GM12878 (cell line): ENCODE data around the gene GINS2. TPM values are rescaled to one million over a fixed set of nuclear protein-coding genes. Genes with fewer than 3 reads are reported as not detected.

ENCODE experiments used
- ATAC-seq: fragments of 200-7000 bp; cut with Tn5 transposase; 3 replicates; pipeline ENCODE4 v1.9.1; 2020; ENCODE audit warnings: mild to moderate bottlenecking, moderate library complexity
- BruUV-seq: library from RNA; stranded (reverse); fragments of 400-500 nt; replicated peaks from 2 replicates; lab custom pipeline; 2021; lab: Mats Ljungman, UMichigan
- CTCF ChIA-PET: fragments of 300-600 bp; sonication (Branson Sonifier 250); formaldehyde crosslinking; extraction: SDS; loops from one replicate; lab custom pipeline; 2021; ENCODE audit warnings: inconsistent platforms; lab: Yijun Ruan, JAX
- POLR2A ChIA-PET: fragments of 350-600 bp; formaldehyde crosslinking; extraction: SDS; loops from one replicate; lab custom pipeline; 2021; ENCODE audit warnings: inconsistent platforms; lab: Charles Lee
- RAD21 ChIA-PET: fragments of 300-600 bp; sonication (Branson Sonifier 250); formaldehyde crosslinking; loops from one replicate; lab custom pipeline; 2023; ENCODE audit warnings: antibody characterized with exemption; ENCODE audit not compliant: unreplicated experiment; lab: Charles Lee
- SMC1A ChIA-PET: fragments of 300-600 bp; sonication (Branson Sonifier 250); formaldehyde crosslinking; loops from one replicate; lab custom pipeline; 2023; ENCODE audit not compliant: unreplicated experiment, uncharacterized antibody; lab: Charles Lee
- DNase-seq: peaks from one replicate; pipeline ENCODE4 v3.0.0-alpha.2; 2011; ENCODE audit warnings: low read depth, low spot score
- FAIRE-seq: peaks from 3 replicates; lab custom pipeline; 2011; peaks lifted over from hg19 to GRCh38; lab: Jason Lieb, UNC
- H2AFZ ChIP-seq: 2 replicates; pipeline ENCODE4 v1.6.0; 2011; ENCODE audit warnings: low read depth, low read length, control low read depth; ENCODE audit not compliant: control insufficient read depth
- H3K27ac ChIP-seq: 2 replicates; pipeline ENCODE4 v1.5.1; 2011; ENCODE audit warnings: control low read depth; ENCODE audit not compliant: control insufficient read depth, insufficient read depth
- H3K27me3 ChIP-seq, 2 experiments: replicated peaks in 1 of 2; 2 replicates each; pipeline versions ENCODE4 v1.6.0 to v1.6.1; 2011; ENCODE audit warnings: low read length in 1 of 2; ENCODE audit not compliant: control insufficient read depth in 2 of 2, insufficient read depth in 2 of 2
- H3K36me3 ChIP-seq, 2 experiments: 2 replicates each; pipeline ENCODE4 v1.5.1; 2011; ENCODE audit warnings: low read length in 1 of 2; ENCODE audit not compliant: control insufficient read depth in 2 of 2, insufficient read depth in 2 of 2
- H3K4me1 ChIP-seq: 2 replicates; pipeline ENCODE4 v1.6.1; 2011; ENCODE audit warnings: mild to moderate bottlenecking, low read length, moderate library complexity, mixed read lengths; ENCODE audit not compliant: control insufficient read depth, insufficient read depth
- H3K4me2 ChIP-seq: 2 replicates; pipeline ENCODE4 v1.6.0; 2011; ENCODE audit warnings: control low read depth; ENCODE audit not compliant: control insufficient read depth, insufficient read depth
- H3K4me3 ChIP-seq: fragments of 200-600 bp; sonication (generic); 2 replicates; pipeline ENCODE4 v1.5.1; 2016
- H3K79me2 ChIP-seq: 2 replicates; pipeline ENCODE4 v1.6.0; 2011; ENCODE audit warnings: low read length; ENCODE audit not compliant: control insufficient read depth, insufficient read depth
- H3K9ac ChIP-seq: 2 replicates; pipeline ENCODE4 v1.8.0; 2011; ENCODE audit warnings: low read length, control low read depth, mixed read lengths; ENCODE audit not compliant: control insufficient read depth, insufficient read depth
- H3K9me3 ChIP-seq: replicated peaks from 3 replicates; pipeline ENCODE4 v1.5.1; 2011; ENCODE audit warnings: mild to moderate bottlenecking, low read length; ENCODE audit not compliant: control insufficient read depth, insufficient read depth
- H4K20me1 ChIP-seq: 2 replicates; pipeline ENCODE4 v1.6.0; 2011; ENCODE audit not compliant: control insufficient read depth, insufficient read depth
- BCL11A ChIP-seq: IDR thresholded peaks from 2 replicates; pipeline ENCODE4 v1.6.1; 2011; ENCODE audit warnings: low read depth, low read length
- IRF4 ChIP-seq: IDR thresholded peaks from 2 replicates; pipeline ENCODE4 v1.6.1; 2011; ENCODE audit warnings: low read depth, low read length
- KDM1A ChIP-seq: fragments of 200-600 bp; sonication (generic); IDR thresholded peaks from 2 replicates; pipeline ENCODE4 v1.6.1; 2016; ENCODE audit warnings: borderline replicate concordance
- MTA3 ChIP-seq: IDR thresholded peaks from 2 replicates; pipeline ENCODE4 v1.6.1; 2012; ENCODE audit warnings: low read length, inconsistent platforms, borderline replicate concordance
- NFXL1 ChIP-seq: fragments of 450-650 bp; IDR thresholded peaks from 2 replicates; pipeline ENCODE4 v1.6.1; 2017; ENCODE audit warnings: antibody characterized with exemption, mild to moderate bottlenecking, borderline replicate concordance
- NFYA ChIP-seq: IDR thresholded peaks from 2 replicates; pipeline ENCODE4 v1.6.1; 2011; ENCODE audit warnings: low read depth, mild to moderate bottlenecking, low read length, improper control_type of control experiment, borderline replicate concordance
- RELA ChIP-seq: fragments of 450-650 bp; IDR thresholded peaks from 2 replicates; pipeline ENCODE4 v1.8.0; 2014; ENCODE audit warnings: borderline replicate concordance; ENCODE audit not compliant: partially characterized antibody
- RUNX3 ChIP-seq: IDR thresholded peaks from 2 replicates; pipeline ENCODE4 v1.6.1; 2012; ENCODE audit warnings: low read length, inconsistent platforms
- SIX5 ChIP-seq: IDR thresholded peaks from 2 replicates; pipeline ENCODE4 v1.6.1; 2011; ENCODE audit warnings: mild to moderate bottlenecking, low read depth, low read length, moderate library complexity; ENCODE audit not compliant: severe bottlenecking
- SUZ12 ChIP-seq: fragments of 200-600 bp; sonication (generic); IDR thresholded peaks from one replicate; pipeline ENCODE4 v1.6.1; 2018; ENCODE audit warnings: antibody characterized with exemption, mild to moderate bottlenecking; ENCODE audit not compliant: unreplicated experiment
- YBX1 ChIP-seq: fragments of 450-650 bp; IDR thresholded peaks from 2 replicates; pipeline ENCODE4 v1.6.1; 2016; ENCODE audit warnings: antibody characterized with exemption
- ZBED1 ChIP-seq: IDR thresholded peaks from 2 replicates; pipeline ENCODE4 v1.6.1; 2016; ENCODE audit warnings: borderline replicate concordance
- ZNF622 ChIP-seq: fragments of 450-650 bp; IDR thresholded peaks from 2 replicates; pipeline ENCODE4 v1.6.1; 2017; ENCODE audit warnings: mild to moderate bottlenecking, inconsistent platforms
- ZSCAN29 ChIP-seq: fragments of 450-650 bp; IDR thresholded peaks from 2 replicates; pipeline ENCODE4 v1.6.1; 2017; ENCODE audit warnings: mild to moderate bottlenecking, moderate library complexity
- WGBS: methylation state at CpG from one replicate; pipeline ENCODE4 v1.1.6; 2016; ENCODE audit warnings: low lambda C conversion rate; ENCODE audit not compliant: insufficient replicate concordance, insufficient coverage; ENCODE audit errors: missing lambda C conversion rate; 5-methylcytosine and 5-hydroxymethylcytosine counted together
- in situ Hi-C: fragments of 300-500 bp; cut with MboI; formaldehyde crosslinking; loops from 9 replicates; pipeline ENCODE4 v1.14.3; 2018; ENCODE audit warnings: mixed read lengths
- intact Hi-C: fragments of 100-400 bp; cut with micrococcal nuclease; formaldehyde crosslinking; loops from one replicate; pipeline ENCODE4 v1.14.2; 2022; ENCODE audit not compliant: unreplicated experiment
- polyA plus RNA-seq, 11 experiments: library from polyadenylated mRNA; depleted of rRNA in 4 of 11; unstranded in 6 of 11; stranded (reverse) in 5 of 11; fragments of >200 nt; fragmentation: Nextera tagmentation in 4 of 11; fragmentation: Illumina TruSeq in 1 of 11; extraction: Ambion mirVana in 4 of 11; extraction: Trizol in 1 of 11; gene quantifications; 1 replicate in 1 of 11; 2 replicates in 10 of 11; pipeline versions ENCODE4 v1.2.1 to v1.2.3, GENCODE V29; 2011 to 2016; ENCODE audit warnings: inconsistent platforms in 2 of 11, missing spikeins in 2 of 11, low read depth in 1 of 11
- total RNA-seq, 4 experiments: library from RNA; depleted of rRNA in 3 of 4; stranded (reverse); fragments of >200 nt in 3 of 4; fragmentation: Illumina TruSeq in 1 of 4; extraction: Trizol in 1 of 4; gene quantifications; 2 replicates each; pipeline versions ENCODE4 v1.2.1 to v1.2.3, GENCODE V29; 2013 to 2021
- TF ChIP-seq, protein P1 (sequence below): fragments of 450-650 bp; IDR thresholded peaks from 2 replicates; pipeline ENCODE4 v1.6.1; 2017; ENCODE audit warnings: borderline replicate concordance

Gene GINS2
- total and polyA plus RNA-seq, 10 of the 15 experiments (the other 5 are each of a cell fraction or from before 2014, with no cell fraction given), result 42.7 to 90.8 (median 57.0) TPM

GRCh38 chr16:85648070-85648714, 40.6 kb downstream of the GINS2 start:
- H3K4me2 ChIP-seq, result no peak overlapping the region

More at GRCh38 chr16:85648070-85648714, 40.6 kb downstream of the GINS2 start:
- ATAC-seq (no peak), FAIRE-seq (no peak), DNase-seq (no peak)
- BruUV-seq, result no TSS peak
- Histone ChIP-seq H3K4me3 (no peak overlapping the region), H3K9ac (no peak overlapping the region), H3K9me3 (no peaks in the 10 kb centered on the region), H3K4me1 (no peaks in the 10 kb centered on the region), H3K36me3 (peaks cover 2 to 22% of the 10 kb centered on the region in 2 experiments; a peak in 3 of 4 replicates), H2AFZ (no peak overlapping the region), H3K27ac (no peak overlapping the region), H3K27me3 (no peaks in the 10 kb centered on the region), H3K79me2 (no peaks in the 10 kb centered on the region; the same call in 1 of the 2 replicates), H4K20me1 (peaks cover 3% of the 10 kb centered on the region; the same call in 1 of the 2 replicates)
- intact Hi-C loops, result no loop called here
- ChIA-PET RAD21 (no interaction called here), CTCF (no interaction called here), SMC1A (no interaction called here), POLR2A (no interaction called here)
- 91% methylated on average over 26 of the region's 26 CpGs for WGBS
- in situ Hi-C loops, result no loop called here
- TF ChIP-seq SIX5 (no peak), BCL11A (no peak), NFXL1 (no peak), ZBED1 (no peak), IRF4 (no peak), NFYA (no peak), YBX1 (no peak), MTA3 (no peak), SUZ12 (no peak), RUNX3 (no peak), ZNF622 (no peak), RELA (no peak), KDM1A (no peak), ZSCAN29 (no peak)
- TF ChIP-seq, protein P1, sequence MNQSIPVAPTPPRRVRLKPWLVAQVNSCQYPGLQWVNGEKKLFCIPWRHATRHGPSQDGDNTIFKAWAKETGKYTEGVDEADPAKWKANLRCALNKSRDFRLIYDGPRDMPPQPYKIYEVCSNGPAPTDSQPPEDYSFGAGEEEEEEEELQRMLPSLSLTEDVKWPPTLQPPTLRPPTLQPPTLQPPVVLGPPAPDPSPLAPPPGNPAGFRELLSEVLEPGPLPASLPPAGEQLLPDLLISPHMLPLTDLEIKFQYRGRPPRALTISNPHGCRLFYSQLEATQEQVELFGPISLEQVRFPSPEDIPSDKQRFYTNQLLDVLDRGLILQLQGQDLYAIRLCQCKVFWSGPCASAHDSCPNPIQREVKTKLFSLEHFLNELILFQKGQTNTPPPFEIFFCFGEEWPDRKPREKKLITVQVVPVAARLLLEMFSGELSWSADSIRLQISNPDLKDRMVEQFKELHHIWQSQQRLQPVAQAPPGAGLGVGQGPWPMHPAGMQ, result no peak
